ENCODE data around the gene ACVR1C. TPM values are rescaled to one million over a fixed set of nuclear protein-coding genes. Genes with fewer than 3 reads are reported as not detected.
A peak's percentile ranks its signal among the peaks of the same experiment; 100 is the strongest.

Gene ACVR1C
- total RNA-seq, 3 donors from 2014 or later = 8.0 to 19.4 (median 9.2) TPM

- intact Hi-C loops (cut with DNase I, micrococcal nuclease) = no loop called here
- DNase-seq (no peak), ATAC-seq (no peak)
- no peaks in the 10 kb centered on the region for H3K36me3 ChIP-seq (ENCODE audit: low read depth)
- H3K4me3 ChIP-seq = no peak overlapping the region
- peaks cover 10% of the 10 kb centered on the region for H3K4me1 ChIP-seq (ENCODE audit: low read depth)
- no peaks in the 10 kb centered on the region for H3K9me3 ChIP-seq
- TF ChIP-seq, protein P1, sequence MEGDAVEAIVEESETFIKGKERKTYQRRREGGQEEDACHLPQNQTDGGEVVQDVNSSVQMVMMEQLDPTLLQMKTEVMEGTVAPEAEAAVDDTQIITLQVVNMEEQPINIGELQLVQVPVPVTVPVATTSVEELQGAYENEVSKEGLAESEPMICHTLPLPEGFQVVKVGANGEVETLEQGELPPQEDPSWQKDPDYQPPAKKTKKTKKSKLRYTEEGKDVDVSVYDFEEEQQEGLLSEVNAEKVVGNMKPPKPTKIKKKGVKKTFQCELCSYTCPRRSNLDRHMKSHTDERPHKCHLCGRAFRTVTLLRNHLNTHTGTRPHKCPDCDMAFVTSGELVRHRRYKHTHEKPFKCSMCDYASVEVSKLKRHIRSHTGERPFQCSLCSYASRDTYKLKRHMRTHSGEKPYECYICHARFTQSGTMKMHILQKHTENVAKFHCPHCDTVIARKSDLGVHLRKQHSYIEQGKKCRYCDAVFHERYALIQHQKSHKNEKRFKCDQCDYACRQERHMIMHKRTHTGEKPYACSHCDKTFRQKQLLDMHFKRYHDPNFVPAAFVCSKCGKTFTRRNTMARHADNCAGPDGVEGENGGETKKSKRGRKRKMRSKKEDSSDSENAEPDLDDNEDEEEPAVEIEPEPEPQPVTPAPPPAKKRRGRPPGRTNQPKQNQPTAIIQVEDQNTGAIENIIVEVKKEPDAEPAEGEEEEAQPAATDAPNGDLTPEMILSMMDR (IDR thresholded peaks at IDR 0.05) = no peak
These were observed 140.9 kb downstream of the ACVR1C start for GRCh38 chr2:157487747-157488146.

GRCh38 chr2:157487271-157487610 lies 141.4 kb downstream of the ACVR1C start:
- DNase-seq (no peak), ATAC-seq (no peak)
- no peaks in the 10 kb centered on the region for H3K9me3 ChIP-seq
- intact Hi-C loops (cut with DNase I, micrococcal nuclease) = no loop called here
- H3K36me3 ChIP-seq (ENCODE audit: low read depth) = no peaks in the 10 kb centered on the region
- H3K4me1 ChIP-seq (ENCODE audit: low read depth) = peaks cover 10% of the 10 kb centered on the region
- H3K4me3 ChIP-seq = no peak overlapping the region
- TF ChIP-seq, protein P1 (IDR thresholded peaks at IDR 0.05) = no peak

- DNase-seq (no peak), ATAC-seq (no peak)
- Histone ChIP-seq H3K36me3 (ENCODE audit: low read depth) (no peaks in the 10 kb centered on the region), H3K4me1 (ENCODE audit: low read depth) (peaks cover 10% of the 10 kb centered on the region), H3K4me3 (no peak overlapping the region), H3K9me3 (no peaks in the 10 kb centered on the region)
- TF ChIP-seq, protein P1 (IDR thresholded peaks at IDR 0.05) = no peak
- intact Hi-C loops (cut with DNase I, micrococcal nuclease) = no loop called here
These were observed 141.9 kb downstream of the ACVR1C start for GRCh38 chr2:157486596-157487270.

DNA sequence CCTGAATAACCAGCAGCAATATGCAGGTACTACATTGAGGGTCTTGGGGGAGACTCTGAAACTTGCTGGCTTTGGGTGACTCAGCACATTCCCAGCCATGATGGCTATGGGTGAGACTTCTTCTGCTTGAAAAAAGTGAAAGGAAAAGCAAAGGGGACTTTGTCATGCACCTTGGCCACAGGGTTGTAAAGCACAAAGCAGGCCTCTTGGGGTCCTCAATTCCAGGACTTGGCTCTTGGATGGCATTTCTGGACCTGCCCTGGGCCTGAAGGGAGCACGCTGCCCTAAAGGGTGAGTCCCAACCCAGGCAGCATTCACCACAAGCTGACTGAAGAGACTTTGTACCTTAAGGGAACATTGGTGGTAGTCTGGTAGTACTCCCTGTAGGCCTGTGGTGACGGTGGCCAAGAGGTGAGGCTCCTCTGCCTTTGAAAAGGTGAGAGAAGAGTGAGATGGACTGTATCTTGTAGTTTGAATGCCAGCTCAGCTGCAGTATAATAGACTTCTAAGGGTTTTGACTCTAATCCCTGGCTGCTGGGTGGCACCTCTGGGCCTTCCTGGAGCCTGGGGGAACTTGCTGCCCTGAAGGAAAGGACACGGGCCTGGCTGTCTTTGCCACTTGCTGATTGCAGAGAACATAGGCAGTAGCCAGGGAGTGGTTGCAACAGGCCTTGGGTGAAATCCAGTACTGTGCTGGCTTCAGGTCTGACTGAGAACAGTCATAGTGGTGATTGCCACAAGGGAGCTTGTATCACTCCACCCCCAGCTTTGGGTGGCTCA lies 148.3 kb downstream of the ACVR1C start:
- DNase-seq (peak in 2 of 3 donors; percentile 20 to 23), ATAC-seq (peak; percentile 66)
- Histone ChIP-seq H3K36me3 (ENCODE audit: low read depth) (no peaks in the 10 kb centered on the region), H3K9me3 (no peaks in the 10 kb centered on the region), H3K4me1 (ENCODE audit: low read depth) (no peaks in the 10 kb centered on the region), H3K4me3 (no peak overlapping the region)
- intact Hi-C loops (cut with DNase I, micrococcal nuclease) = no loop called here
- TF ChIP-seq, protein P1 (IDR thresholded peaks at IDR 0.05) = no peak

GRCh38 chr2:157479081-157480027 lies 149.3 kb downstream of the ACVR1C start:
- intact Hi-C loops (cut with DNase I, micrococcal nuclease) = no loop called here
- no peaks in the 10 kb centered on the region for H3K36me3 ChIP-seq (ENCODE audit: low read depth)
- no peak overlapping the region for H3K4me3 ChIP-seq
- no peaks in the 10 kb centered on the region for H3K9me3 ChIP-seq
- no peak for ATAC-seq
- H3K4me1 ChIP-seq (ENCODE audit: low read depth) = no peaks in the 10 kb centered on the region
- TF ChIP-seq, protein P1 (IDR thresholded peaks at IDR 0.05) = no peak
- no peak for DNase-seq
